GM18502 (cell line): Measurements from ENCODE around the gene SLC35D1.
"Not testable (repeated sequence)": the region's sequence is repeated elsewhere in the genome, so short reads cannot be mapped to it uniquely, and the experiment has no call there.

ENCODE experiments used
- ATAC-seq: cut with Tn5 transposase; IDR thresholded peaks from one replicate; pipeline ENCODE4 v1.9.1; 2021; ENCODE audit warnings: mild to moderate bottlenecking; ENCODE audit not compliant: unreplicated experiment, poor library complexity

Gene SLC35D1

DNA sequence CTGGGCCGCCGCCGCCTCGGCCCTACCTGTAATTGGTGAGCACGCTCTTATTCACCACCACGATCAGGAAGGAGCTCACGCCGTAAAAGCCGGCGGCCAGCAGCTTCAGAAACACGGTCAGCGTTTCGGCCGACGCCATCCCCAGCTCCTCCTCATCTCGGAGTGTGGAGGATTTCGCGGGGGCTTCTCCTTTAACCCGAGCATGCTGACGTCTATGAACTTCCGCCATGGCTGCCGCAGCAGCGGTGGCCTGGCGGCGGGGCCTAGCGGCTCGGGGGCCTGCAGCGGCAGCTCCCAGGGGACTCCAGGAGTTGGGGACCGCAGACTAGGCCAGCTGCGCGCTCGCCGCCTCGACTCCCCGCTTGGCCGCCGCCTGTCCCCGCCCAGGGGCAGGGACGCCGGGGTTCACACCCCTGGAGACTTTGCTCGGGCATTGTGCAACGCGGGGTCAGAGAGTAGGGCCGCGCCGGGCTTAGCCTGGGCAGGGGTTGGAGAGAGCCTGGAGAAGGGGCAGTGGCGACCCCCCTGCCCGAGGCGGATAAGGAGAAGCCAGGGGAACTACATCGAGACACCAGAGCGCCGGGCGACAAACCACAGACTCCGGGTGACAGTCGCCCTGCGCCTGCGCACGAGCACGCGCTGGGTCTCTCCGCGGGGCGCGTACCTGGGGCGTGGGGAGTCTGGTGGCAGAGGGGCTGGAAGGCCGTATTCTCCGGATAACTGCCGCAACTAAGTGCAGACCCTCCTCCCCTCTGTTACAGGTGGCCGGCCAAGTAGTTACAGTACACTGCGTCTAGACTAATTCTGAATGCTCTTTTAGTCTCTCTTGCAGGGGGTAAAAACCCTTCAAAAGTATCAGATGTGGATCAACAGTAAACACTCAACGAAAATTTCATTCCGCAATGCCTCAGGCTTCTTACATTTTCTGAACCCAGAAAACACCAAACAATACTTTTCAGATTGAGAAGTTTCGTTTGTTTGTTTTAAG, at the start of gene SLC35D1:
SLC35D1 (minus strand) TSS at position 364 of the 988 bp plus-strand sequence; CDS start at position 229, 135 bp downstream.
- peak; percentile 80 for ATAC-seq

DNA sequence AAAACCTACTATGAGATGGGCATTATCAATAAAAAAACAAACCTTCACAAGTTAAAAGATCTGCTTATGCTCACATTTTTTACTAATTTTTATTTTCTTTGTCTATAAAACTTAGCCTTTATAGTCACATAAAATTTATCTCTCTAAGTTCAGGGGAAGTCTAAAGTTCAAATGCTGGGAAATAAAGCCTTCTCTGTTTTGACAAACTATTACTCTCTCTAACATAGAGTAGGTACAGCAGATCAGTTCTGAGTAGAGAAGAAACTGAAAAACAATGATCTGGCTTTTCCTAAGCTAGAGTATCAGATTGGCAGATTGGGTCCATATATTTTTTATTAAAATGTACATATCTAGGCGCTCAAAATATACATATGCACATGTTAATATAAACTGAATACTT, 49.6 kb upstream of the SLC35D1 start:
- no peak for ATAC-seq

DNA sequence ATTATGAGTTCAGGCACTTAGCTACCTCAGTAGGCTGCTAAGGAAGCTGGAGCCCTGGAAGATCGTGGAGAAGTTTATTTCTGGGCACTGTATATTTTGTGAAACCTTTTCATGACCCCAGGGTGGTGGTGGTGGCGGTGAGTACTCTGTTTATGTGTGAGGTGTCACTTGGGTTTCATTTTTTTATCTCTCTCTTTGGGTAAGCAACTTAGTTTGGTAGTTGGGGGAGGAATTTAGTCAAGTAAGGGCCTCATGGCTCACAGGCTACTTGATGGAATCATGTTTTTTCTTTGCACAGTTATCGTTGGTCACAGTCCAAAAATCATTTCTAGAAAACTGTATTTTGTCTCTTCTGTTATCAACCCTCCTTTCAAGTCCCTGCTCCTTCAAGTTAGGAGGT, 46.9 kb upstream of the SLC35D1 start:
- ATAC-seq = no peak

DNA sequence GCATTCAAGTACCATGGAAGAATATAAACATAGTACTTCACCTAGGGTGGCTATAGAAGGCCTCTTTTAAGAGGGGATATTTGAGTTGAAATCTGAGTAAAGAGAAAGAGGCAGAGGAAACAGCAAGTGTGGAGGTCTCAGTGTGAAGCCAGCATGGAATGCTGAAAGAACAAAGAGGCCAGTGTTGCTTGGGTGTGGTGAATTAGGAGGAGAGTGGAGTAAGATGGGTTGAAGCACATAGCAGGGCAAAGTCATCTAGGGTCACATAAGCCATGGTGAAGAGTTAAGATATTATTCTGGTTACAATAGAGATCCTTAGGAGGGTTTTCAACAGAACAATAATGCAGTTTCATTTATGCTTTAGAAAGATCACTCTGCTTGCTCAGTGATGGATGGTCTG, 43.4 kb upstream of the SLC35D1 start:
- no peak for ATAC-seq

DNA sequence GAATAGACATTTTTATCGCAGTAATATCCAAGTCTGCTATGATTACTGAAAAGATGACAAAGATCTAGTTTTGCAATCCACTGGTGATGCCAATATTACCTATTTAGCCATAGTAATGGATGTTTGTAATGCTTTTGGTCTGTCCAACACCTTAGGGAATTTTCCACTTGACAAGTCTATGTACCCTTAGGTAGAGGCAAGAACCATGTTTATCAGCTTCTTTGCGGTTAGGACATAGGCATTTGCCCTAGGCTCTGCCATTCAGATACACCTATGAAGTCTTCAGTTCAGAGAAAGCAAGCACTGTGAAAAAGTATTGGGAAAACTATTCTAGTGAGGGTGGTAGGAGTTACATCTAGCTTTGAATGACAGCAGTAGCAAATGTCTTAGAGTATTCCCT, 40.2 kb upstream of the SLC35D1 start:
- ATAC-seq = no peak

DNA sequence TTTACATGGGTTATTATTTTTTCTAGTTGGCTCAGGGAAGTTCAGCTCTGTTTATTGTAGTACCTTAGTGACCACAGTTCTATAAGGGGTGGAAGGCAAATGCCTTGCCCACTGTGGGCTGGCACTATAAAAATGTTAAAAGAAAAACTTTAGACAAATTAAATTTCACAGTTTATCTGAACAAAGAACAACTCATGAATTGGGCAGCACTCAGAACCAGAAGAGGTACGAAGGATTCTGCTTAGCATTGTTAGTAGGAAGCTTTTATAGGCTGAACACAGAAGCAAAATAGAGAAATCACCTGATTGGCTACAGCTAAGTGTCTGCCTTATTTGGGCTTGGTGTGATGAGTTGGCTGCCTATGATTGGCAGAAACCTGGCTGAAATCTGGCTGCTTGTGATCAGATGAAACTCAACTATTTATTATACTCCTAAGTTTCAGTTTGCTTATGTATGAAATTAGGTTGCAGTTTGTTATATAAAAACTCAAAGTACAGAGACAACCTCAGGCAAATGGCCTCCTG, 35.8 kb upstream of the SLC35D1 start:
- no peak for ATAC-seq

DNA sequence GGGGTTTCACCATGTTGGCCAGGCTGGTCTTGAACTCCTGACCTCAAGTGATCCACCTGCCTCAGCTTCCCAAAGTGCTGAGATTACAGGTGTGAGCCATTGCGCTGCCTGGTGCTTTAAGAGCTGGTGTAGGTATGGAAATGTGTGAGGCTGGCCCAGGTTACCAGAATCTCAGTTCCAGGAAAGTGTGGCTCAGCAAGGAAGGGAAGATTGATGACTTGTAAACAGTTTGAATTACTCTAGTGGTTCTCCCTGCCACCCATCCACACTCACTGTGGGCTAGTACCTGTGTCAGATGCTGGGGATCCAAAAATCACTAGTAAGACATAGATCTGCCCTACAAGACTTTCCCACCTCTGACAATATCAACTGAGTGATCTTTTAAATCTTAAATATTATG, 34.5 kb upstream of the SLC35D1 start:
- no peak for ATAC-seq

DNA sequence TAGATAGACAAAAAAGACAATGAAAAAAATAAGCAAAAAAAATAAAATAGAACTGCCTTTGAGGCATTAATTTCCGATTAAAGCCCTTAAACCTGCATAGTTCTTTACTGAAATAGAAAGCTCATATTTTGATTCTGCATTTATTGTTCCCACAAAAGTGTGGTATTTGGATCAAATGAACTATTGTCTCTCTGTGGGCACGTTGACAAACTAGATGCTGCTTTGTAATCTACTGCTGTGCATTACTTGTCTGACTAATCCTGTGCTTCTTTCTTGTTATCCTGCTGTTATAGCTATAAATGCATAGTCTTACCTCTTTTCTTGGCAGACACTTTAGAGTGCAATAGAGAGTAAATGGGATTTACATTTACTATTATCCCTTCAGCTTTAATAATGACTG, 31.4 kb upstream of the SLC35D1 start:
- ATAC-seq = no peak

DNA sequence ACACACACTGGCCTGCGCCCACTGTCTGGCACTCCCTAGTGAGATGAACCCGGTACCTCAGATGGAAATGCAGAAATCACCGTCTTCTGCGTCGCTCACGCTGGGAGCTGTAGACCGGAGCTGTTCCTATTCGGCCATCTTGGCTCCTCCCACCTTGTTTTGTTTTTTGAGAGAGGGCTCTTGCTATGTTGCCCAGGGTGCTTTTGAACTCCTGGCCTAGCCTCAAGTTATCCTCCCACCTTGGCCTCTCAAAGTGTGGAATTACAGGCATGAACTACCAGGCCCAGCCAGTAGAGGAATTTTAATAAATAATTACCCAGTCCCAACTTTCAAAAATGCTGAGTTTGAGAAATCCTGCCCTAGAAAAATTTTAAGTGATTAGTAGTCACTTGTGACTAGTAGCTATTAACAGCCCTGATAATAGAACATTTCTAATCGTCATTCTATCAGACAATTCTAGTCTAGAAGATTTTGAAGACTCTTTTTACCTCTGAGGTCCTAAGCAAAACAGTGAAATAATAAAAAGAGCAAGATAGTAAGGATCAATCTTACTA, 30.9 kb upstream of the SLC35D1 start:
- ATAC-seq = no peak

DNA sequence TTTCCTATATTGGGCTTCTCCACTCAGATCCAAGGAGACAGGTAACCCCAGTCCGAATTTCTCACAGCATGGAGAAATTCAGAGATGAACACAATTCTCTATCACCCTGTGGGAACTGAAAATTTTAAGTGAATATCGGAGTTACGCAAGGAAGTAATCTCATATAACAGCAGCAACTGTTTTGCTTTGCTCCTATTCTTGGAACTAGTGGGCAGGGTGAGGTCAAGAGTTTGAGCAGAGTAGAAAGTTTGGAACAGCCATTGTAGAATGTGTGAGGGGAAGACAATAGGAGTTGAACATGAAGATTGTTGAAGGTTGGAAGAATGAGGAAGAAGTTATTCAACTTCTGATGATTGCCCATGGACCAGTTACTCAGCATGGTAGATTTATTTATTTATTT, 24.3 kb upstream of the SLC35D1 start:
- no peak for ATAC-seq

DNA sequence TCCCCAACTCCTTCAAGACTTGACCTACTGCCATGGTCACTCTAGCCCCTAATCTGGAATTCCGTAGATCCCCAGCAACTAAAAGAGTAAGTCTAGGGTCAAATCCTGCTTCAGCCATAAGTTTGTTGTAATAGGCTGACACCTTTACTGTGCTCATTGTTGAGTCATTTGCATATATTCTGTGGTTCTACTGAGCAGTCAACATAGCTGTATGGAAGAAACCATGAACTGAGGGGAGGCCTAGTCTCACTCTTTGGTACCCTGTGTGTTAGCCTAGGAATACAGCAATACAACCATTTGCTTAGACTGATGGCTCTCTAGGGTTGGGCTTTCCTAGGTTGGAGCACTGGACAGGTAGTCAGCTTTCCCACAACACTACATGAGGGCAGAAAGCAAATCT, 23.6 kb upstream of the SLC35D1 start:
- ATAC-seq = no peak

DNA sequence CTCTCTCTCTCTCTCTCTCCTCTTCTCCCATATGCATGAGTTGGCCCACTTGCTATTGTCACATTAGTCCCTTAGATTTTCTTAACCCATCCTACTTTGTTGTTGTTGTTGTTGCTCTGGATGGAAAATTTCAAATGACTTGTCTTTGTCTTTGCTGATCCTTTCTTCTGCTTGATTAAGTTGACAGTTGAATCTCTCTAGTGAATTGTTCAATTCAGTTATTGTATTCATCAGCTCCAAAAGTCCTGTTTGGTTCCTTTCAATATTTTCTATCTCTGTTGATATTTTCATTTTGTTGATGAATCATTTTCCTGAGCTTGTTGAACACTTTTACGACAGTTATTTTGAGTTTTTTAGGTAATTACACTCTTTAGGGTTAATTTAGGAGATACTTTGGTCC, 18.8 kb upstream of the SLC35D1 start:
- ATAC-seq = no peak

DNA sequence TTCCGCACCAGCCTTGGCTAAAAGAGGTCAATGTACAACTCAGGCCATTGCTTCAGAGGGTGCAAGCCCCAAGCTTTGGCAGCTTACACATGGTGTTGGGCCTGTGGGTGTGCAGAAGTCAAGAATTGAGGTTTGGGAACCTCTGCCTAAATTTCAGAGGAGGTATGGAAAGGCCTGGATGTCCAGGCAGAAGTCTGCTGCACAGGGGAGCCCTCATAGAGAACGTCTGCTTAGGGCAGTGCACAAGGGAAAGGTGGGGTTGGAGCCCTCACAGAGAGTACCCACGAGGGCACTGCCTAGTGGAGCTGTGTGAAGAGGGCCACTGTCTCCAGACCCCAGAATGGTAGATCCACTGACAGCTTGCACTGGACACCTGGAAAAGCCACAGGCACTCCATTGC, 13.7 kb upstream of the SLC35D1 start:
- ATAC-seq = not testable (repeated sequence)

DNA sequence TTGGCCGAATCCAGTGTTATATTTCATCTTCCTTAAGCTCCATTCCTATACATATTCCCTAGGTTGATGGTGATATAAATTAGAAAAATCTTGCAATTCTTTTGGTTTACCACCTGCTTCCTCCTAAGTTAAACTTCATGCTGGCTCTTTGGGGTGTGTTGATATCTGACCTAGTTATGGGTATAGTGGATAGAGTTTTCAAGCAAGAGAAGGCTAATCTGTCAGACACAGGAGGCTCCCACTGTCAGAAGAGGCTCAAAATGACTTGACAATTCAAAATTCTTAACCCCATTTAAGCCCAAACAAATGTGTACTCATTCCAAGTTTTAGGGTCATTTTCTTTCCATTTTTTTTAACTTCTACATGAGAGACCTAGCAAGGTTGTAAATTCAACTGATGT, 8.5 kb upstream of the SLC35D1 start:
- ATAC-seq = no peak

DNA sequence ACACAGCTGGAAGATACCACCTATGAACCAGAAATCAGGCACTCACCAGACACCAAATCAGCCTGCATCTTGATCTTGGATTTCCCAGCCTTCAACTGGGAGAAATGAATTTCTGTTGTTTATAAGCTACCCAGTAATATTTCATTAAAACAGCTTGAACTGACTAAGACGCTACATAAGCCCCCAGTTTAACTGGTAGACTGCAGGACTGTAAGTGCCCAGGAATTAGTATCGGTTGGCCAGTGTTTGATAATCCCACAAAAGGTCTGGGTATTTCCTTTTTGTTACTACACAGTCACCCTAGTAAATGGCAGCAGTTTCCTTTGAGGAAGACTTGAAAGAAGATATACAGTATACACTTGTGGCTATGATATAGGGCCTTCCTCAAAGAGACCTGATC, 7.3 kb upstream of the SLC35D1 start:
- no peak for ATAC-seq

DNA sequence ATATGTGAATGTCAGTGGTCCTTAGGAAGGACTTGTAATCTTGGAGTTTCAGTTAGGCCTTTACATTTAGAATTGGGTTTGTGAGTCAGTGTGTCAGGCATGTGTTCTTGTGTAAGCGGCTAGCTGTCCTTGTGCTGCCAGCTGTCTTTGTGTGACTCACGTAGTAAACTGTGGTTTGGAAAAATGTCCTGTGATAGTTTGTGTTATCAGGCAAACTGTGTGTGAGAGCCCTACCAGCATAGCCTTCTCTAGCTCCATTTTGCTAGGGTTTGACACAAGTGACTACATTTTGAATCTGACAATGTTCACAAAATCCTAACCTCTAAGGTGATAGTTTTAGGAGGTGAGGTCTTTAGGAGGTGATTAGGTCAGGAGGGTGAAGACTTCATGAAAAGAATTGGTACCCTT, 6.9 kb upstream of the SLC35D1 start:
- no peak for ATAC-seq

DNA sequence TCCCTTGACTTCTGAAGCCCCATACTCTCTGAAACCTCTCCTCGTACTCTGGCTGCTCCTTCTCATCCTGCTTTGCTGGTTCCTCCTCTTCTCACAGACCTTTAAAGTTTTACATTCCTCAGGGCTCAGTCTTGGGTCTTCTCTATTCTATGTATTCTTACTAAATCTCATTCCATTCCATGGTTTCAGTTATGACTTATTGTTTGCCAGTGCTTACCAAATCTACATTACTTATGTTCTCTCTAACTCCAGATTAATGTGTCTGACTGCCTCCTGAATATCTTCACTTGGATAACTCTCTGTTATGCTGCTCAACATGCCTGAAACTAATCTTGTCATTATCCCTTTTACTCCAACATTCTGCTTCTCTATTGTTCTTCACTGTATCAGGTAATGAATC, 5.4 kb upstream of the SLC35D1 start:
- no peak for ATAC-seq

DNA sequence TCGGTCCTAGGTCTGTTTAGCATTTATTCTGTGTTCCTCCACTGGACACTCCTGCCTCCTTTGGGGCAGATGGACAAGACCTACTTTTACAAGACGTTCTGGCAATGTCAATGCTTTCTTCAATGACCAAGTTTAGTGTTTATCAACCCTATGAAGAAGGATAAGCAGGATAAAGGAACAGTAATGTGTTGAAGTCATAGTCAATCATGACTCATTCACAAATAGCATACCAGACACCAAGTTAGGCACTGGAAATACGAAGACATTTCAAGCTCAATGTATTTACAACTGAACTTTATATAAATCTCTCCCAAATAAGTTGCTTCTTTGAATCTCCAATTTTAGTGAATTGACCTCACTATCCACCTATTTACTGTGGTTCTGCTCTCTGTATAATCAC, 4.8 kb upstream of the SLC35D1 start:
- ATAC-seq = no peak

DNA sequence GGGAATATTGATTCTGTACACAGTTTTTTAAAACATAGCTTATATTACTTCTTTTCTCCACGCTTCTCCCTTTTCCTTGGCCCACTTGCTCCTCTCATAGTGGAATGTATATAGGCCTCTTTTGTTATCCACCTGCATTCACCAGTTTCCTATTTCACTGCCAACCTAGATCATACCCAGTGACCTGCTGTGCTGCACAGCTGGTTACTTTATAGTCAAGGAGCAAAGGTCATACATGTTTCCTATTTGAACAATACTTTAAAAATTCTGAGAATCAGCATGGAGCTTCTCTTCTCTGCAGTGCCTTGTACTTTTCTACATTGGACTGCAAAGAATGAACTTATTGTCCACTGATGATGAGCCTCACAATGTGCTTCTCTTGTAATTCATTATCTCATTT, 4.3 kb upstream of the SLC35D1 start:
- ATAC-seq = no peak

DNA sequence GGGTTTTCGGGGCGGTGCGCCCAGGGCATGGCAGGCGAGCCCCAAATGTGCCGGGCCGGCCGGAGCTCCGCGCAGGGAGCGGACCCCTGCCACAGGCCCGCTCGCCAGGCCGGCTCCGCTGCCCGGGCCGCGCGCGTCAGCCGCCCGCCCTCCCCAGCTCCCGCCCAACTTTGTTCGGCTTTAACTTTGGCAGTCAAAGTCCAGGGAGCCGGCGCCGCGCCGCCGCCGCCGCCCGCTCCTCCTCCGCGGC, 488 bp downstream of the SLC35D1 start:
- ATAC-seq = peak; percentile 41

DNA sequence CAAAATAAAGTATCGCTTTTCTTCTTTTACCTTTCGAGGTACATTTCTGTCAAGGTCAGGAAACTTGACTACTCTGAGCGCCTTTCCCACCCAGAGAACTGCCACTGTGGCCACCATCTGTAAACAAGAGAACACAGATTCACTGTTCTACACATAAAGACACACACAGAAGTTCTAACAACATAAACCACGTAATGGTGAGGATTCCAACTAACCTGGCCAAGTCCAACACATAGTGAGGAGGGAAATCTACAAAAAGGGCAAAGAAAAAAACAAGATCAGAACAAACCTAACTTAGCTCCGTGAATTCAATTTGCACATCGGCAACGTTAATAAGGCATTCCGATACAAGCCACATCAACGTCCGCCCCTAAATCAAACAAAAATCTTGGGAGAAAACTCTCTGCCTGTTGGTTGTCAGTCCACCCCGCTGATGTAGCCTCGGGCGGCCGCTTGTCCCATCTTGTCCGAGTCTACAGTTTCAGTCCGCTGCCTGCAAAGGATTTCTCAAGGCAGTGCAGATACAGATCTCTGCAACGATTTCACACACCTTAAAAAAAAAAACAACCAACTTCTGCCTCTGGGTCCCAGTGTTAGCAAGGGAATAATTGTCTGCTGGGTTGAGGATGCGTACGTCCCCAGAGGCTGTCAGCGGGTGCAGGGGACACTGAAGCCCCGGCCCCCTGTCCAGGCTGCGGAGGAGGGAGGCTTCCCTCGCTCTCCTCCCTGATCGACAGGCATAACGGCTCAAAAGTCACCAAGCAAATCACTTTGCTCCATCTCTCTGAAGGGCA, 1.0 kb downstream of the SLC35D1 start:
- ATAC-seq = peak; percentile 15
